Stimulated activated CD4-positive, alpha-beta T cell treated with anti-CD3 and anti-CD28 coated beads, Interleukin-4, amount 100 ng/mL, for 48 hours (primary cell): Measurements from ENCODE around the gene PTPN14.
"Not testable (repeated sequence)": the region's sequence is repeated elsewhere in the genome, so short reads cannot be mapped to it uniquely, and the experiment has no call there.

Experiments used
- DNase-seq, 2 donors: peaks; one replicate each; pipeline ENCODE4 v3.0.0-alpha.2; 2020; ENCODE audit warnings: low read depth in 2 of 2

The PTPN14 gene

DNA sequence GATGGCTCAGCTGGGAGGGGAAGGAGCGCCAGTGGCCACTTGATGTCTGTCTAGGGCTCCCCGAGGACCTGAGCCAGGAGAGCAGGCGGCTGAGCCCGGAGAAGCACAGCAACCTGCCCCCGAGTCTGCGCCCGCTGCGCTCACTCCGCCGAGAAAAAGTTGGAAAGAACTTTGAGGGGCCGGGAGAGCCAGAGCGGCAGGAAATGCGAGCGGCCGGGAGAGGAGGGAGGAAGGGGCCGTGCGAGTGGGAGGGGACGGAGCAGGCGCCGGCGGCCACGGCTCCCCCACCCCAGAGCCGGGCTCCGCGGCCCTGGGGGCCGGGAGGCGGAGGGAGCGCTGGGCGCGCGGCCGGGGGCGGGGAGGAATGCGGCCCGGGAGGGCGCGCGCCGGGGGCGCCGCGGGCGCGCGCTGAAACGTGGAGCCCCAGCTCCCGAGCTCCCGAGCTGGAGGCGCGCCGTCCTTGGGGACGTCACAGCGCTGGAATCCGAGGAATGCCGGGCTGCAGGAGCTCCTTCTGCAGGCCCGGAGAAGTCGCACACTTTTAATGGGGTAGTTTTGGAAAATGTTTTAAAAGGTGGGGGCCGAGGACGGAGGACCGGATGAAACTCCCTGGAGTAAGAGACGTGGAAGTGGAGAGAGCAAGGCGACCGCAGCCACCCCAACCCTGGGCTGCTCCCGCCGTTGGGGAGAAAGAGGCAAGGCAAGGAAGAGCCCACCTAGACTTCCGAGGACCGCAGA, at the start of gene PTPN14:
TSS of gene PTPN14 (minus strand) at position 167 of the 738 bp plus-strand sequence. CDS start 86,799 bp downstream, outside the sequence.
- DNase-seq = no peak

GRCh38 chr1:214593158-214593557, 41.8 kb upstream of the PTPN14 start:
- DNase-seq = no peak

- not testable (repeated sequence) for DNase-seq
Observed at GRCh38 chr1:214591918-214592317, 40.5 kb upstream of the PTPN14 start.

DNA sequence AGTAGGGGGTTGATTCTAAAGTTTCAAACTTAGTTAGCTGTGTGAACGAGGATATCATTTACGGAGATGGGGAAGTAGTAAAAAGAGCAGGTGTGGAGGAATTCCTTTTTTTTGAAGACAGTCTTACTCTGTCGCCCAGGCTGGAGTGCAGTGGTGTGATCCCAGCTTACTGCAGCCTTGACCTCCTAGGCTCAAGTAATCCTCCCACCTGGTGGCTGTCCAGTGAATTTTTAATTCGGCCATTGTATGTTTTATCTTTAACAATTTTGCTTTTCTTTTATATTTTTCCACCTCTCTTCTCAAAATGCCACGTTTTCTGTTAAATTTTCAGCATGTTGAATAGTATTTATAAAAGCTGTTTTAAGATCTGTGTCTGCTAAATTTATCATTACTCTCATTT, 39.3 kb upstream of the PTPN14 start:
- no peak for DNase-seq

DNA sequence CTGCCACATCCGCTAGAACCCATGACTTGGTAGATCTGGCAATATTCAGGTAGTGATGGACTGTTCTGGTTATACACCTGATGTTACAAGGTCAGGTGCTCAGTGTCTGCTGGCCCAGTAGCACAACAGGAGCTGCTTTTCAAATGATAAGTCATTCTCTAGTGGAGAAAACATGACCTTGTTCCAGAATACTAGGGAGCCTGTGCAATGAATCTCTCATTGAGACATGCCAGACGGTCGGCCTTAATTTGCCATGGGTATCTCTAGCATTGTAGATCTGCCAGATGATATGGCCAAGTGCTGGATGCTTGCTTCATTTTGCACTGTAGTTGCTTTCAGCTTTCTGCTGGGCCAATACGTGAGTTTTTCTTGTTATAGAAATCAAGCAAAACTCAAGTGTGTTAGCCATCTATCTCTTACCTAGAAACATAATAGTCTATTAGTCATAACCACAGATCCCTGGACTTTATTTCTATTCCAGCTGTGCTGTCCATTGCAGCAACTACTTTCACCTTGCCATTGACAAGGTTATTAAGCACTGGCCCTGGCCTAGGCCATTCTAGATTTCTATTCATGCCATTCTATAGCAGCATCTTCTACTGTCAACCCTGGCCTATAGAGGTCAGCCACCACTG, 37.7 kb upstream of the PTPN14 start:
- no peak for DNase-seq

DNA sequence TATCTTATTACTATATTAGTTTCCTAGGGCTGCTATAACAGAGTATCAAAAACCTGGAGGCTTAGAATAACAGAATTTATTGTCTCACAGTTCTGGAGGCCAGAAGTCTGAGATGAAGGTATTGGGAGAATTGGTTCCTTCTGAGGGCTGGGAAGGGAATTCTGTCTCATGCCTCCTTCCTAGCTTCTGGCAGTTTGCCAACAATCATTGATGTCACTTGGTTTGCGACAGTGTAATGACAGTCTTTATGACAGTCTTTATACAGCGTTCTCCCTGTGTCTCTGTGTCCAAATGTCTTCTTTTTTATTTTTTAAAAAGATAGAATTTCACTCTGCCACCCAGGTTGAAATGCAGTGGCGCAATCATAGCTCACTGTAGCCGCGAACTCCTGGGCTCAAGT, 35.8 kb upstream of the PTPN14 start:
- DNase-seq = no peak

GRCh38 chr1:214586621-214587020, 35.2 kb upstream of the PTPN14 start:
- DNase-seq = no peak

DNA sequence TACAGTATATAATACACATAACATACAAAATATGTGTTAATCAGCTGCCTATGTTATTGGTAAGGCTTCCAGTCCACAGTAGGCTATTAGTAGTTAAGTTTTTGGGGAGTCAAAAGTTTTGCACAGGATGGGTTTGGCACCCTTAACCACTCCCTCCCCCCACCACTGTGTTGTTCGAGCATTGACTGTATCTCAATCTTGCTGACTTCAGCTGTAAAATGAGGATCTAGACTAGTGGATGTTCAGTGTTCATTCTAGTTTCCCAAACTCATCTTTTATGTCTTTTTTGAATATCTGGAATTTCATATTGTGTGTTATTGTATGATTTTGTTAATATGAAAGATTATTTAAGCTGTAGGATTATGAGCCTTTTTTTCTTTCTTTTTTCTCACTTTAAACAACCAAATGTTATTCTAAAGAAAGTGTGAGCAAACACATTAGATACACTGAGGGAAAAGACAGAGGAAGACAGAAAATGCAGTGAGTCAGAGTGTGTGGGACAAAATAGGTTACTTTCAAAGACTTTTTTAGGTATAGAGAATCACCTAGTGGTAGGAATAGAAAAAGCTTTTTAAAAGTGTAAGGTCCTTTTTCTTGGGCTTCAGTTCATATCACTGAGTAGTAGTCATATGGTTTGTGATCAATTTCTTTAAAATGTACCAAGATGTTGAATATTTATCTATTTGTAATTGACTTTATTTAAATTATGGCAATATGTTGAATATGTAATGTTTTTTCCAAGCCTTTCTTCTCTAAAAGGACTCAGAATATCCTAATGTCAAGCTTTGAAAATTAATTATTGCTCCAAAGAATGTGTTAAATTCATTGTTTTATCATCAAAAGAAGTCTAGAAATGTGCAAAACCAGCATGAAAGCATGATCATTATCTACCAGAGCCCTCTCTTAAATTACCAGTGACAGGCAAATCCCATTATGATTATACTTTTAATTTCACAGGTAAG, 33.7 kb upstream of the PTPN14 start:
- DNase-seq = no peak

DNA sequence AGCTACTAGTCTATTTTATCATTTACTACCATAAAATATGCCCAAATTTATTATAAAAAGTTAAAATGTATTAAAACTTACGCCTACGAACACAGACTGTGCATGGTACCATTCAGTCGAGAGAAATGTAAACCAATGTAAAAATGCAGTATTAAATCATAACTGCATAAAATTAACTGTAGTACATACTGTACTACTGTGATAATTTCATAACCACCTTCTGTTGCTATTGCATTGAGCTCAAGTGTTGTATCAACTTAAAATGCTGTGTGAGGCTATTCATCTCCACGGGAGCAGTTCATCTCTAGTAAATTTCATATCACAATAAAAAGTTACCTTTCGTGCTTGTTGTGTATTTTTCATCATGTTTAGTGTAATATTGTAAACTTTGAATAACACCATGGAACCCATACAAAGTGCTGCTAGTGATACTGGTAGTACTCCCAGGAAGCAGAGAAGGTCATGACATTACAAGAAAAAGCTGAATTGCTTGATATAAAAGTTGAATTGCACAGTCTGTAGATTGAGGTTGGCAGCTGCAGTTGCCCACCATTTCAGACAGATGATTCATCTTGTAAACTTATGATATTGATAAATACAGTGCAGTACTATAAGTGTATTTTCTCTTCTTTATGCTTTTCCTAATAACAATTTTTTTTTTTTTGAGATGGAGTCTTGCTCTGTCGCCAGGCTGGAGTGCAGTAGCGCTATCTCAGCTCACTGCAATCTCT, 32.6 kb upstream of the PTPN14 start:
- DNase-seq = no peak

DNA sequence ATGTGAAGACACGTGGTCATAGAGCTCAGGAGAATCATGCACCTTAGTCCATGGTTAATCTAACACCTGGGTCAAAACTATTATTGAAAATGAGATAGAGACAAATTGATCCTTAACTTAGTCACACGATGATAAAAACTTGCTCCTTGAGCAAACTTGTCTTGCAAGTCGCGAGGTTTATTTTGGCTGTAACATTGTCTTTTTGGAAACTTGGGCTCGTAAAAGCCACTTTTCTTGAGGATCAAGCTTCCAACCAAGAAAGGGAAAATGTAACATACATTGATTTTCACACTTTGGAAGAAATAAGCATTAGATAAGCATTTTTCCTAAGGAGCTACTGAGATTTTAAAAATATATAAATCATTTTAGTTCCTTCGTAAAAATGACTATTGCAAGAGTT, 31.7 kb upstream of the PTPN14 start:
- DNase-seq = no peak

GRCh38 chr1:214582289-214582891, 31.0 kb upstream of the PTPN14 start:
- DNase-seq = no peak

DNA sequence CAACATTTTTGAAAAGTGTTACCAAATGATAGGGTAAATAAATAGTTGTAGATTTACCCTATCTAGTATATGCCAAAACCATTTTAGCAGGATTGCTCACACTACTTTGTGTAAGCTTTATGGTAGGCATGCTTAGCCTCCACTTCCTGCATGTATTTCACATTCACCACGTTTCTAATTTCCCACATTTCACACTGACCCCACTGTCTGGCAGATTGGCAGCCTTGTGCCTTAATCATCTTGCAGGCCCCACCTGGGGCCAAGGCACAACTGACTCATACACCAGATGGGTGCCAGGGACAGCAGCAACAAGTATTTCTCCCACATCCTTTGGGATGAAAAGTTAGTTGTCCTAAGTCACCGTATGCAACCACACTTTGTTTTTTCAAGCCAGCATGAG, 30.4 kb upstream of the PTPN14 start:
- DNase-seq = no peak

- DNase-seq = no peak
Observed at GRCh38 chr1:214579183-214579582, 27.8 kb upstream of the PTPN14 start.

DNA sequence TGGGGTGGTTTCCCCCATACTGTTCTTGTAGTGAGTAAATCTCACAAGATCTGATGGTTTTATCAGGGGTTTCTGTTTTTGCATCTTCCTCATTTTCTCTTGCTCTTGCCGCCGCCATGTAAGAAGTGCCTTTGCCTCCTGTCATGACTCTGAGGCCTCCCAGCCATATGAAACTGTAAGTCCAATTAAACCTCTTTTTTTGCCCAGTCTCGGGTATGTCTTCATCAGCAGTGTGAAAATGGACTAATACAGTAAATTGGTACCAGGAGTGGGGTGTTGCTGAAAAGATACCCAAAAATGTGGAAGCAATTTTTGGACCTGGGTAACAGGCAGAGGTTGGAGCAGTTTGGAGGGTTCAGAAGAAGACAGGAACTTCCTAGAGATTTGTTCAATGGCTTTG, 24.7 kb upstream of the PTPN14 start:
- not testable (repeated sequence) for DNase-seq

GRCh38 chr1:214574598-214575411, 23.4 kb upstream of the PTPN14 start:
- no peak for DNase-seq

DNA sequence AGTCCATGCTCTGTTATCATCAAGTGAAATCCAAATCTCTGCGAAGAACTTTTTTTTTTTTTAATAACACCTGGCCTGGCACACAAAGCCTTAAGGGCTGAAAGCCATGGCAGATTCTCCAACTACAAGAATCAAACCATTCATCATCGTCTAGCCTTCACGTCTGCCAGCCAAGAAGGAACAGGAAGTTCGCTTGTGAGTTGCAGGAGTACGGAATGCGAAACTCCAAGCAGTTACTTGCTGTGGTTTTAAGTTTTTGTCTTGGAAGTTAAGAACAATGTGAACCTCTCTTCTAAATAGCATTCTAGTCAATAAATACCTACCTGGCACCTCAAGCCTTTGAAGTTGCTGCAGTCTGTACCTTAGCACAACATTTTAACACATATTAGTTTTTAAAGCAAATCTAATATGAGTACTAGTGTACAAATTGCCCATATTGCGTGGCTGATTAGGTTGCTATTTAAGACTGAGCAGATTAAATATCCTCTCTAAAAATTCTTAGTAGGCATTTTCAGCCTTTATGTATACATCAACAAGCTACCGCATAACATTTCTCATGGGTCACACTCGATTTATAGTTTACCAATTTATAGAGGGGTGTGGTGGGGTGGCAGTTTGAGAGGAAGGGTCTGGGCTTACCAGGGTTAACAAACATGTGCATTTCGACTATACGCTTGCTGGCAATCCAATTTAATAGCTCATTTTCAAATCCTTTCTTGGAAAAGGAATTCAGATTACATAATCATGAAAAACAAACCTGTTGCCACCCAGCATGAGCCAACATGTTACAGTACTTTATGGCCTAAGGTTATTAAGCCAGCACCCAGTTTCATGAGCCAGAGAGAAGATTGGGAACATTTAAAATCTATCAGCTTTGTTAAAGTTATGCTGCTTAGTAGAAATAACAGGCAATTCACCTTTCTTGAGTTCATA, 22.2 kb upstream of the PTPN14 start:
- no peak for DNase-seq

GRCh38 chr1:214571281-214571680, 19.9 kb upstream of the PTPN14 start:
- DNase-seq = no peak

GRCh38 chr1:214570442-214570841, 19.0 kb upstream of the PTPN14 start:
- DNase-seq = no peak

DNA sequence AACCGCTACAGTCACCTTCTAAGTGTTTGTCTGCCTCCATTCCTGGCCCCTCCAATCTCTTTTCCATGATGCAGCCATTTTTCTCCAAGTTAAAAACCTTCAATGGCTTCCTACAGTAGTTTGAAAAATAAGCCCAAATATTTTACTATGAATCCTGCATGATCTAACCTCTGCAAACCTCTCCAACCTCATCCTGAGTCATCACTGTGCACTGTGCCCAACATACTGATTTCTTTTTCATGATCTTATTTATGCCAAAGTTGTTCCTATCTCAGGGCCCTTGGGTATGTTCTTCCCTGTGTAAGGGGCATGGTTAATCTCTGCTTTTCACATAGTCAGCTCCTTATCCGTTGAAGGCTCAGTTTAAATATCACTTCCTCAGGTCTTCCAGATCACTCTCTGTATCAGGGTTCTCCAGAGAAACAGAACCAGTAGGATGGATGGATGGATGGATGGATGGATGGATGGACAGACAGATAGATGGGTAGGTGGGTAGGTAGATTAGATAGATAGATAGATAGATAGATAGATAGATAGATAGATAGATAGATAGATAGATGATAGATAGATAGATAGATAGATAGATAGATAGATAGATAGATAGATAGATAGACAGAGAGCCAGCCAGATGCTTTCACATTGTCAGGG, 18.1 kb upstream of the PTPN14 start:
- no peak for DNase-seq
